Astrocyte (in vitro differentiated cells and primary cell): Measurements from ENCODE around the gene INTS2. TPM values are rescaled to one million over a fixed set of nuclear protein-coding genes. Genes with fewer than 3 reads are reported as not detected.
"Not testable (repeated sequence)": the region's sequence is repeated elsewhere in the genome, so short reads cannot be mapped to it uniquely, and the experiment has no call there.

Source experiments
- DNase-seq: peaks from one replicate; pipeline ENCODE4 v3.0.0-alpha.2; 2010; ENCODE audit warnings: low read depth
- FAIRE-seq: peaks from 2 replicates; lab custom pipeline; 2011; peaks lifted over from hg19 to GRCh38; lab: Jason Lieb, UNC
- H2AFZ ChIP-seq: 2 replicates; pipeline ENCODE4 v1.6.0; 2012; ENCODE audit warnings: low read depth, low read length, inconsistent platforms
- H3K27ac ChIP-seq: 2 replicates; pipeline ENCODE4 v1.5.1; 2011; ENCODE audit warnings: low read depth, low read length, inconsistent platforms
- H3K27me3 ChIP-seq: 2 replicates; pipeline ENCODE4 v1.6.0; 2011; ENCODE audit warnings: low read length, inconsistent platforms; ENCODE audit not compliant: insufficient read depth
- H3K36me3 ChIP-seq: 2 replicates; pipeline ENCODE4 v1.5.1; 2011; ENCODE audit warnings: low read length, inconsistent platforms; ENCODE audit not compliant: insufficient read depth
- H3K4me1 ChIP-seq: 2 replicates; pipeline ENCODE4 v1.5.1; 2011; ENCODE audit warnings: low read length, inconsistent platforms; ENCODE audit not compliant: insufficient read depth
- H3K4me2 ChIP-seq: 2 replicates; pipeline ENCODE4 v1.6.0; 2012; ENCODE audit warnings: low read length, inconsistent platforms
- H3K4me3 ChIP-seq: 2 replicates; pipeline ENCODE4 v1.5.1; 2011; ENCODE audit warnings: low read depth, mild to moderate bottlenecking, low read length, inconsistent platforms; ENCODE audit not compliant: insufficient read depth
- H3K79me2 ChIP-seq: 2 replicates; pipeline ENCODE4 v1.6.0; 2012; ENCODE audit warnings: mild to moderate bottlenecking, low read length, inconsistent platforms; ENCODE audit not compliant: insufficient read depth
- H3K9ac ChIP-seq: 2 replicates; pipeline ENCODE4 v1.6.0; 2012; ENCODE audit warnings: mild to moderate bottlenecking, low read length, inconsistent platforms
- H3K9me3 ChIP-seq: 2 replicates; pipeline ENCODE4 v1.5.1; 2012; ENCODE audit warnings: low read depth, mild to moderate bottlenecking, low read length, inconsistent platforms; ENCODE audit not compliant: insufficient read depth
- H4K20me1 ChIP-seq: 2 replicates; pipeline ENCODE4 v1.6.0; 2012; ENCODE audit warnings: low read length, inconsistent platforms; ENCODE audit not compliant: insufficient read depth
- H3K27ac Mint-ChIP-seq: one replicate; pipeline ENCODE4 v1.8.0; 2021; ENCODE audit warnings: mild to moderate bottlenecking, mixed read lengths; ENCODE audit not compliant: unreplicated experiment
- H3K27me3 Mint-ChIP-seq: one replicate; pipeline ENCODE4 v1.8.0; 2021; ENCODE audit warnings: low read depth, mixed read lengths; ENCODE audit not compliant: unreplicated experiment
- H3K36me3 Mint-ChIP-seq: one replicate; pipeline ENCODE4 v1.8.0; 2021; ENCODE audit warnings: low read depth, mixed read lengths; ENCODE audit not compliant: unreplicated experiment
- H3K4me1 Mint-ChIP-seq: one replicate; pipeline ENCODE4 v1.8.0; 2021; ENCODE audit warnings: low read depth, mixed read lengths; ENCODE audit not compliant: unreplicated experiment
- H3K4me3 Mint-ChIP-seq: one replicate; pipeline ENCODE4 v1.8.0; 2021; ENCODE audit warnings: mild to moderate bottlenecking, moderate library complexity, mixed read lengths; ENCODE audit not compliant: unreplicated experiment
- H3K9me3 Mint-ChIP-seq: one replicate; pipeline ENCODE4 v1.8.0; 2021; ENCODE audit warnings: mild to moderate bottlenecking, mixed read lengths; ENCODE audit not compliant: unreplicated experiment
- EZH2 ChIP-seq: IDR thresholded peaks from 2 replicates; pipeline ENCODE4 v1.6.1; 2012; ENCODE audit warnings: mild to moderate bottlenecking, low read length, inconsistent platforms; ENCODE audit not compliant: insufficient read depth
- total RNA-seq: library from RNA; stranded (reverse); gene quantifications from 2 replicates; pipeline ENCODE4 v1.2.1, GENCODE V29; 2021
- TF ChIP-seq, protein P1 (sequence below): IDR thresholded peaks from 2 replicates; pipeline ENCODE4 v1.5.1; 2011; ENCODE audit warnings: low read depth, mild to moderate bottlenecking, inconsistent platforms, low read length, moderate library complexity; ENCODE audit not compliant: insufficient read depth

INTS2 gene
- total RNA-seq, 1 donor from 2014 or later: 9.3 TPM

DNA sequence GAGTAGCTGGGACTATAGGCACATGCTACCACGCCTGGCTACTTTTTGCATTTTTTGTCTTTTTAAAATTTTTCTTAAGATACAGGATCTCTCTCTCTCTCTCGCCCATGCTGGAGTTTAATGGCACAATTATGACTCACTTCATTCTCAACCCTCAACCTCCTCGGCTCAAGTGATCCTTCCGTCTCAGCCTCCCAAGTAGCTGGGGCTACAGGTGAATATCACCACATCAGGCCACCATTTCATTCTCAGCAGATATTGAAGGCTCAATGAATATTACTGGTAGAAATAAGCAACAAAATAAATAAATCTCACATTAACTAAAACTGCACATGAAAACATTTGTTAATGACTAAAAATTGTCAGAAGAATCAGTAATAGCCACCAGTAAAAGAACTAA is 106.1 kb downstream of the INTS2 start:
- peaks cover 3% of the 10 kb centered on the region for H3K36me3 ChIP-seq
- peaks cover 5% of the 10 kb centered on the region for H3K36me3 Mint-ChIP-seq
- no peak for TF ChIP-seq EZH2
- TF ChIP-seq, protein P1, sequence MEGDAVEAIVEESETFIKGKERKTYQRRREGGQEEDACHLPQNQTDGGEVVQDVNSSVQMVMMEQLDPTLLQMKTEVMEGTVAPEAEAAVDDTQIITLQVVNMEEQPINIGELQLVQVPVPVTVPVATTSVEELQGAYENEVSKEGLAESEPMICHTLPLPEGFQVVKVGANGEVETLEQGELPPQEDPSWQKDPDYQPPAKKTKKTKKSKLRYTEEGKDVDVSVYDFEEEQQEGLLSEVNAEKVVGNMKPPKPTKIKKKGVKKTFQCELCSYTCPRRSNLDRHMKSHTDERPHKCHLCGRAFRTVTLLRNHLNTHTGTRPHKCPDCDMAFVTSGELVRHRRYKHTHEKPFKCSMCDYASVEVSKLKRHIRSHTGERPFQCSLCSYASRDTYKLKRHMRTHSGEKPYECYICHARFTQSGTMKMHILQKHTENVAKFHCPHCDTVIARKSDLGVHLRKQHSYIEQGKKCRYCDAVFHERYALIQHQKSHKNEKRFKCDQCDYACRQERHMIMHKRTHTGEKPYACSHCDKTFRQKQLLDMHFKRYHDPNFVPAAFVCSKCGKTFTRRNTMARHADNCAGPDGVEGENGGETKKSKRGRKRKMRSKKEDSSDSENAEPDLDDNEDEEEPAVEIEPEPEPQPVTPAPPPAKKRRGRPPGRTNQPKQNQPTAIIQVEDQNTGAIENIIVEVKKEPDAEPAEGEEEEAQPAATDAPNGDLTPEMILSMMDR: no peak
- no peaks in the 10 kb centered on the region for H3K4me1 ChIP-seq
- no peaks in the 10 kb centered on the region for H4K20me1 ChIP-seq
- no peaks in the 10 kb centered on the region for H3K9me3 Mint-ChIP-seq
- H3K27ac Mint-ChIP-seq: no peak overlapping the region
- H3K9me3 ChIP-seq: no peaks in the 10 kb centered on the region
- H3K4me1 Mint-ChIP-seq: peaks cover under 1% of the 10 kb centered on the region
- no peak overlapping the region for H2AFZ ChIP-seq
- no peak overlapping the region for H3K9ac ChIP-seq
- peaks cover 26% of the 10 kb centered on the region for H3K79me2 ChIP-seq
- H3K4me2 ChIP-seq: no peak overlapping the region
- DNase-seq (no peak), FAIRE-seq (no peak)
- no peak overlapping the region for H3K27ac ChIP-seq
- H3K4me3 ChIP-seq: no peak overlapping the region
- H3K4me3 Mint-ChIP-seq: no peak overlapping the region
- no peaks in the 10 kb centered on the region for H3K27me3 ChIP-seq
- no peaks in the 10 kb centered on the region for H3K27me3 Mint-ChIP-seq

DNA sequence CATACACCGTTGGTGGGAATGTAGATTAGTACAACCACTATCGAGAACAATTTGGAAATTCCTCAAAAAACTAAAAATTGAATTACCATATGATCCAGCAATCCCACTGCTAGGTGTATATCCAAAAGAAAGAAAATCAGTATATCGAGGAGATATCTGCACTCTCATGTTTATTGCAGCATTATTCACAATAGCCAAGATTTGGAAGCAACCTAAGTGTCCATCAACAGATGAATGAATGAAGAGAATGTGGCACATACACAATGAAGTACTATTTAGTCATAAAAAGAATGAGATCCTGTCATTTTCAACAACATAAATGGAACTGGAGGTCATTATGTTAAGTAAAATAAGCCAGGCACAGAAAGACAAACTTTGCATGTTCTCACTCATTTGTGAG is 108.5 kb downstream of the INTS2 start:
- not testable (repeated sequence) for H3K27me3 Mint-ChIP-seq, H3K79me2 ChIP-seq, H3K27me3 ChIP-seq, H3K9me3 Mint-ChIP-seq, H3K27ac ChIP-seq, H3K9ac ChIP-seq, H3K9me3 ChIP-seq, DNase-seq, H3K27ac Mint-ChIP-seq, H3K36me3 Mint-ChIP-seq, H3K4me1 Mint-ChIP-seq, H3K4me1 ChIP-seq, H2AFZ ChIP-seq, H3K4me3 ChIP-seq, H3K4me2 ChIP-seq, FAIRE-seq, H4K20me1 ChIP-seq, H3K4me3 Mint-ChIP-seq, H3K36me3 ChIP-seq

DNA sequence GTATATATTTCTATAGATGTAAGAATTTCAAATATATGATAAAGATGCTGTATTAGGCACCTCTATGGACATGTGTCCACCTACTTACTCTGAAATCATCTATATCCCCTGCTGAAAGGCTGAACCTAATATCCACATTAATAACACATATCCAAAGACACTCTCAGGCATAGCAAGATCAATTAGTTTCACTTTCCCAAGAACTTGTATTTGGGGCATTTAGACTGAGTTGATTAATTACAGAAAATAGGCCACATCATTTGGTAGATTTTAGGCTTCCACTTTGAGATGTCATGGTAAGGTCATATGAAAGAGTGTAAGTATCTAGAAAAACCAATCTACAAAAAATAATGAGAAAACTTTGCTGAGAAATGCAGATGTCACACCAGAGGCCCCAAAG is 109.6 kb downstream of the INTS2 start:
- no peaks in the 10 kb centered on the region for H4K20me1 ChIP-seq
- Mint-ChIP-seq H3K36me3 (peaks cover 3% of the 10 kb centered on the region), H3K4me1 (peaks cover 8% of the 10 kb centered on the region), H3K9me3 (no peaks in the 10 kb centered on the region), H3K27ac (no peak overlapping the region), H3K27me3 (no peaks in the 10 kb centered on the region), H3K4me3 (no peak overlapping the region)
- DNase-seq (no peak), FAIRE-seq (no peak)
- no peak overlapping the region for H3K4me2 ChIP-seq
- peaks cover 3% of the 10 kb centered on the region for H3K36me3 ChIP-seq
- H2AFZ ChIP-seq: no peak overlapping the region
- H3K27me3 ChIP-seq: no peaks in the 10 kb centered on the region
- H3K79me2 ChIP-seq: peaks cover 5% of the 10 kb centered on the region
- no peak overlapping the region for H3K9ac ChIP-seq
- no peaks in the 10 kb centered on the region for H3K9me3 ChIP-seq
- no peak overlapping the region for H3K4me3 ChIP-seq
- H3K4me1 ChIP-seq: no peaks in the 10 kb centered on the region
- H3K27ac ChIP-seq: no peak overlapping the region
- no peak for TF ChIP-seq EZH2
- TF ChIP-seq, protein P1: no peak
